GM12878 (cell line): ENCODE data around the gene PFKL.

Experiments used
- CBX3 ChIP-seq: fragments of 200-600 bp; sonication (generic); IDR thresholded peaks from 2 replicates; pipeline ENCODE4 v1.6.1; 2016; ENCODE audit warnings: low read depth, borderline replicate concordance
- ETV6 ChIP-seq, 2 experiments: fragments of 450-650 bp in 1 of 2; IDR thresholded peaks in 1 of 2; conservative IDR thresholded peaks in 1 of 2; 2 replicates each; pipeline ENCODE4 v1.6.1; 2014; ENCODE audit warnings: antibody characterized with exemption in 1 of 2, borderline replicate concordance in 1 of 2, low read depth in 1 of 2, mild to moderate bottlenecking in 1 of 2, moderate library complexity in 1 of 2
- EZH2 ChIP-seq: IDR thresholded peaks from 2 replicates; pipeline ENCODE4 v1.6.1; 2012; ENCODE audit warnings: low read depth, mild to moderate bottlenecking, control low read depth, inconsistent platforms, low read length, borderline replicate concordance; ENCODE audit not compliant: control insufficient read depth
- HDGF ChIP-seq: fragments of 450-650 bp; IDR thresholded peaks from 2 replicates; pipeline ENCODE4 v1.6.1; 2016; ENCODE audit warnings: antibody characterized with exemption
- IRF4 ChIP-seq: IDR thresholded peaks from 2 replicates; pipeline ENCODE4 v1.6.1; 2011; ENCODE audit warnings: low read depth, low read length
- KDM1A ChIP-seq: fragments of 200-600 bp; sonication (generic); IDR thresholded peaks from 2 replicates; pipeline ENCODE4 v1.6.1; 2016; ENCODE audit warnings: borderline replicate concordance
- NFYB ChIP-seq: IDR thresholded peaks from 2 replicates; pipeline ENCODE4 v1.6.1; 2011; ENCODE audit warnings: low read depth, mild to moderate bottlenecking, low read length, improper control_type of control experiment, moderate library complexity; ENCODE audit not compliant: insufficient read depth
- NRF1 ChIP-seq: conservative IDR thresholded peaks from 2 replicates; pipeline ENCODE4 v1.6.1; 2011; ENCODE audit warnings: mild to moderate bottlenecking, low read depth, low read length, improper control_type of control experiment
- PML ChIP-seq: IDR thresholded peaks from 2 replicates; pipeline ENCODE4 v1.6.1; 2012; ENCODE audit warnings: low read length, inconsistent platforms
- POLR2A ChIP-seq: IDR thresholded peaks from 2 replicates; pipeline ENCODE4 v1.6.1; 2011; ENCODE audit warnings: low read depth, mild to moderate bottlenecking, low read length
- SUZ12 ChIP-seq: fragments of 200-600 bp; sonication (generic); IDR thresholded peaks from one replicate; pipeline ENCODE4 v1.6.1; 2018; ENCODE audit warnings: antibody characterized with exemption, mild to moderate bottlenecking; ENCODE audit not compliant: unreplicated experiment
- TF ChIP-seq, protein P1 (sequence below): fragments of 450-650 bp; IDR thresholded peaks from 2 replicates; pipeline ENCODE4 v1.6.1; 2014; ENCODE audit warnings: mild to moderate bottlenecking
- TF ChIP-seq, protein P2 (sequence below), 3 experiments: IDR thresholded peaks in 2 of 3; conservative IDR thresholded peaks in 1 of 3; 2 replicates each; pipeline ENCODE4 v1.5.1; 2011; ENCODE audit warnings: low read depth in 3 of 3, low read length in 3 of 3, mild to moderate bottlenecking in 3 of 3, control low read depth in 2 of 3, moderate library complexity in 2 of 3, inconsistent platforms in 1 of 3, mixed read lengths in 1 of 3; ENCODE audit not compliant: control insufficient read depth in 2 of 3, insufficient read depth in 1 of 3; ENCODE audit errors: extremely low read depth in 1 of 3
- TF ChIP-seq, protein P3 (sequence below): IDR thresholded peaks from 2 replicates; pipeline ENCODE4 v1.6.1; 2012; ENCODE audit warnings: low read depth, low read length, improper control_type of control experiment

DNA sequence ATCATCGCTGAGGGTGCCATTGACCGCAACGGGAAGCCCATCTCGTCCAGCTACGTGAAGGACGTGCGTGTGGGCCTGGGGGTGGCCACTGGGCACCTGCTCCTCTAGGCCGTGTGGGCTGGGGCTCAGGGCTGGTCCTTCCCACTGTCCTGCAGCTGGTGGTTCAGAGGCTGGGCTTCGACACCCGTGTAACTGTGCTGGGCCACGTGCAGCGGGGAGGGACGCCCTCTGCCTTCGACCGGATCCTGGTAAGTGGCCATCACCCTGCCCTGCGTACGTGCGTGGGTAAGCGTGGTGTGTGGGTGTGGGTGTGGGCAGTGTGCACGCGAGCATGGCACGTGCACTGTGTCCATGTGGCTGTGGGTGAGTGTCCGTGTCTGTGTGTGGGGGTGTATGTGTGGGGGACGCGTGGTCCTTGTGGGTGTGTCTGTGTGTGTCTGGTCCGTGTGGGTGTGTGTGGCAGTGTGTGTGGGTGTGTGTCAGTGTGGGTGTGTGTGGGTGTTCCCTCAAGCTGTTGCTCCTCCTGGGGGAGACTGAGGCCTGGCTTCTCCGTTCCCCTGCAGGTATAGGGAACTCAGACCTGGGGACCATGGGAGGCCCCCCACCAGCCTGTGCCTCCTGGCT lies 16.5 kb downstream of the PFKL start:
- TF ChIP-seq, protein P1, sequence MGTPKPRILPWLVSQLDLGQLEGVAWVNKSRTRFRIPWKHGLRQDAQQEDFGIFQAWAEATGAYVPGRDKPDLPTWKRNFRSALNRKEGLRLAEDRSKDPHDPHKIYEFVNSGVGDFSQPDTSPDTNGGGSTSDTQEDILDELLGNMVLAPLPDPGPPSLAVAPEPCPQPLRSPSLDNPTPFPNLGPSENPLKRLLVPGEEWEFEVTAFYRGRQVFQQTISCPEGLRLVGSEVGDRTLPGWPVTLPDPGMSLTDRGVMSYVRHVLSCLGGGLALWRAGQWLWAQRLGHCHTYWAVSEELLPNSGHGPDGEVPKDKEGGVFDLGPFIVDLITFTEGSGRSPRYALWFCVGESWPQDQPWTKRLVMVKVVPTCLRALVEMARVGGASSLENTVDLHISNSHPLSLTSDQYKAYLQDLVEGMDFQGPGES: no peak
- TF ChIP-seq, protein P2, sequence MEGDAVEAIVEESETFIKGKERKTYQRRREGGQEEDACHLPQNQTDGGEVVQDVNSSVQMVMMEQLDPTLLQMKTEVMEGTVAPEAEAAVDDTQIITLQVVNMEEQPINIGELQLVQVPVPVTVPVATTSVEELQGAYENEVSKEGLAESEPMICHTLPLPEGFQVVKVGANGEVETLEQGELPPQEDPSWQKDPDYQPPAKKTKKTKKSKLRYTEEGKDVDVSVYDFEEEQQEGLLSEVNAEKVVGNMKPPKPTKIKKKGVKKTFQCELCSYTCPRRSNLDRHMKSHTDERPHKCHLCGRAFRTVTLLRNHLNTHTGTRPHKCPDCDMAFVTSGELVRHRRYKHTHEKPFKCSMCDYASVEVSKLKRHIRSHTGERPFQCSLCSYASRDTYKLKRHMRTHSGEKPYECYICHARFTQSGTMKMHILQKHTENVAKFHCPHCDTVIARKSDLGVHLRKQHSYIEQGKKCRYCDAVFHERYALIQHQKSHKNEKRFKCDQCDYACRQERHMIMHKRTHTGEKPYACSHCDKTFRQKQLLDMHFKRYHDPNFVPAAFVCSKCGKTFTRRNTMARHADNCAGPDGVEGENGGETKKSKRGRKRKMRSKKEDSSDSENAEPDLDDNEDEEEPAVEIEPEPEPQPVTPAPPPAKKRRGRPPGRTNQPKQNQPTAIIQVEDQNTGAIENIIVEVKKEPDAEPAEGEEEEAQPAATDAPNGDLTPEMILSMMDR (IDR thresholded peaks at IDR 0.05 in 2 of 3, conservative IDR thresholded peaks at IDR 0.05 in 1 of 3; ENCODE audit: control insufficient read depth in 2 of 3, extremely low read depth in 1 of 3, insufficient read depth in 1 of 3, low read depth in 3 of 3, low read length in 3 of 3): no peak
- TF ChIP-seq ETV6 (conservative IDR thresholded peaks at IDR 0.05 in 1 of 2, IDR thresholded peaks at IDR 0.05 in 1 of 2; ENCODE audit: borderline replicate concordance in 1 of 2, low read depth in 1 of 2) (no peak), KDM1A (no peak), POLR2A (peak; percentile 58; the same call in 1 of the 2 replicates), EZH2 (no peak), HDGF (no peak), IRF4 (no peak), PML (no peak), SUZ12 (no peak), NRF1 (no peak), CBX3 (no peak), NFYB (no peak)
- TF ChIP-seq, protein P3, sequence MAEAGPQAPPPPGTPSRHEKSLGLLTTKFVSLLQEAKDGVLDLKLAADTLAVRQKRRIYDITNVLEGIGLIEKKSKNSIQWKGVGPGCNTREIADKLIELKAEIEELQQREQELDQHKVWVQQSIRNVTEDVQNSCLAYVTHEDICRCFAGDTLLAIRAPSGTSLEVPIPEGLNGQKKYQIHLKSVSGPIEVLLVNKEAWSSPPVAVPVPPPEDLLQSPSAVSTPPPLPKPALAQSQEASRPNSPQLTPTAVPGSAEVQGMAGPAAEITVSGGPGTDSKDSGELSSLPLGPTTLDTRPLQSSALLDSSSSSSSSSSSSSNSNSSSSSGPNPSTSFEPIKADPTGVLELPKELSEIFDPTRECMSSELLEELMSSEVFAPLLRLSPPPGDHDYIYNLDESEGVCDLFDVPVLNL: no peak
